Stomach (tissue), 9 donors: ENCODE results near the gene HILPDA. TPM values are rescaled to one million over a fixed set of nuclear protein-coding genes. Genes with fewer than 3 reads are reported as not detected.

Source experiments
- DNase-seq, 2 donors: peaks; one replicate each; pipeline versions ENCODE4 v3.0.0 to v3.0.0-alpha.2; 2013 to 2019
- H3K27ac ChIP-seq, 5 donors: fragments of 200-600 bp in 4 of 5; sonication (generic) in 4 of 5; one replicate each; pipeline ENCODE4 v1.5.1; 2013 to 2019; ENCODE audit warnings: mild to moderate bottlenecking in 1 of 5, moderate library complexity in 1 of 5
- H3K27me3 ChIP-seq, 3 donors: fragments of 200-600 bp; sonication (generic); one replicate each; pipeline ENCODE4 v1.5.1; 2017 to 2019; ENCODE audit warnings: mixed run types in 1 of 3
- H3K36me3 ChIP-seq, 4 donors: fragments of 200-600 bp; sonication (generic); 1 replicate in 3 of 4; 2 replicates in 1 of 4; pipeline ENCODE4 v1.5.1; 2016 to 2019
- H3K4me1 ChIP-seq, 4 donors: fragments of 200-600 bp; sonication (generic); one replicate each; pipeline ENCODE4 v1.5.1; 2016 to 2019
- H3K4me3 ChIP-seq, 4 donors: fragments of 200-600 bp; sonication (generic) in 3 of 4; one replicate each; pipeline ENCODE4 v1.5.1; 2016 to 2019; ENCODE audit warnings: mild to moderate bottlenecking in 1 of 4
- H3K9me3 ChIP-seq, 4 donors: fragments of 200-600 bp; sonication (generic); one replicate each; pipeline ENCODE4 v1.5.1; 2016 to 2019
- EP300 ChIP-seq: sonication (generic); formaldehyde crosslinking; IDR thresholded peaks from one replicate; pipeline ENCODE4 v1.6.1; 2017; ENCODE audit warnings: antibody characterized with exemption
- POLR2A ChIP-seq, 4 donors: fragments of 450-650 bp; IDR thresholded peaks; one replicate each; pipeline ENCODE4 v1.6.1; 2016; ENCODE audit warnings: antibody characterized with exemption in 4 of 4, control low read depth in 2 of 4, mild to moderate bottlenecking in 1 of 4, moderate library complexity in 1 of 4
- POLR2AphosphoS5 ChIP-seq, 3 donors: sonication (generic); formaldehyde crosslinking; IDR thresholded peaks; one replicate each; pipeline ENCODE4 v1.6.1; 2016; ENCODE audit warnings: antibody characterized with exemption in 3 of 3
- WGBS, 5 donors: extraction: QIAGEN DNeasy Blood & Tissue Kit in 3 of 5; methylation state at CpG; one replicate each; pipeline versions ENCODE4 v1.1.5 to v1.1.7; 2013 to 2018; 5-methylcytosine and 5-hydroxymethylcytosine counted together
- intact Hi-C: fragments of 100-400 bp; cut with DNase I; formaldehyde crosslinking; loops from one replicate; pipeline ENCODE4 v1.15.1; 2023; ENCODE audit warnings: low total_unique reads
- polyA plus RNA-seq, 3 donors: library from polyadenylated mRNA; stranded (reverse); fragments of 200-250 nt; gene quantifications; one replicate each; pipeline ENCODE4 v1.2.3, GENCODE V29; 2013
- total RNA-seq, 5 donors: library from RNA; depleted of rRNA; stranded (reverse); fragments of >200 nt; gene quantifications; one replicate each; pipeline versions ENCODE4 v1.1.0 to v1.2.3, GENCODE V29; 2014 to 2016
- TF ChIP-seq, protein P1 (sequence below), 7 experiments: fragments of 450-650 bp in 4 of 7; fragments of 200-600 bp in 3 of 7; sonication (generic) in 3 of 7; IDR thresholded peaks; one replicate each; pipeline ENCODE4 v1.5.1; 2016 to 2019; ENCODE audit warnings: antibody characterized with exemption in 7 of 7, control low read depth in 2 of 7, mild to moderate bottlenecking in 1 of 7
- donor health status: healthy with polysubstance abuse.
- donor health status: Bipolar disorder and iron deficiency.
- donor health status: healthy.

Gene HILPDA
- total and polyA plus RNA-seq, 8 donors = 0.45 to 38.2 (median 8.1) TPM; not detected in 1

DNA sequence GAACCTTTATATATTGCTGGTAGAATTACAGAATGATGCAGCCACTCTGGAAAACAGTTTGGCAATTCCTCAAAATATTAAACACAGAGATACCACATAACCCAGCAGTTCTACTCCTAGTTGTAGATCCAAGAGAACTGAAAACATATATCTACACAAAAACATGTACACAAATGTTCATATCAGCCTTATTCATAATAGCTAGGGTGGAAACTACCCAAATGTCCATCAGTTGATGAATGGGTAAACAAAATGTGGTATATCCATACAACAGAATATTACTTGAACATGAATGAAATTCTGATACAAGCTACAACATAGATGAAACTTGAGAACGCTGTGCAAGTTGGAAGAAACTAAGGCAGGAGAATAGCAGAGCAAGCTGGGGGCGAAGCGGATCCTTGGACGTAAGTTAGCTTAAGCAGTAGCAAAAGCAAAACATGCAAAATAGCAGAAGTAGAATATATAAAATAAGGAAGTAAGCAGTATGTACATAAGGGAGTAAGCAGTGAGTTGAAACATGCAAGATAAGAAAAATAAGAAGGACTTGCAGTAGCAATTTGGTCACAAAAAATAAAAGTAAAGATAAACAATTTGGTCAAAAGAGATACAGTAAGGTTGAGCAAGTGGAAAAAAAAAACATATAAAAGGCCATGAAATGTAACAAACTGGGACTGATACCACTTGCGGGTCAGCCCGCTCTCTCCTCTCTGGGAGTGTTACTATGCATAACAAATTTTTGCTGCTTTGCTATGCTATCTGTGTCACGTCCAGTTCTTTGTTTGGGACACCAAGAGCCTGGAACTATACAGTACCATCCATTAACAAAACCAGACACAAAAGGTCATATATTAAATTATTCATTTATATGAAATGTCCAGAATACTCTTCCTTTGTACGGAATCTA, 18.0 kb upstream of the HILPDA start:
- Histone ChIP-seq H3K9me3 (no peaks in the 10 kb centered on the region), H3K36me3 (no peaks in the 10 kb centered on the region), H3K4me3 (no peak overlapping the region), H3K27me3 (no peaks in the 10 kb centered on the region), H3K4me1 (peaks cover 0 to 23% (median 3%) of the 10 kb centered on the region in 4 donors), H3K27ac (no peak overlapping the region)
- intact Hi-C loops = no loop called here
- 72 to 87% (median 84%) methylated on average over 8 of the region's 8 CpGs for WGBS, 5 donors
- DNase-seq = no peak
- TF ChIP-seq EP300 (no peak), POLR2AphosphoS5 (IDR thresholded peaks at IDR 0.05) (no peak), POLR2A (IDR thresholded peaks at IDR 0.05) (no peak)
- TF ChIP-seq, protein P1, sequence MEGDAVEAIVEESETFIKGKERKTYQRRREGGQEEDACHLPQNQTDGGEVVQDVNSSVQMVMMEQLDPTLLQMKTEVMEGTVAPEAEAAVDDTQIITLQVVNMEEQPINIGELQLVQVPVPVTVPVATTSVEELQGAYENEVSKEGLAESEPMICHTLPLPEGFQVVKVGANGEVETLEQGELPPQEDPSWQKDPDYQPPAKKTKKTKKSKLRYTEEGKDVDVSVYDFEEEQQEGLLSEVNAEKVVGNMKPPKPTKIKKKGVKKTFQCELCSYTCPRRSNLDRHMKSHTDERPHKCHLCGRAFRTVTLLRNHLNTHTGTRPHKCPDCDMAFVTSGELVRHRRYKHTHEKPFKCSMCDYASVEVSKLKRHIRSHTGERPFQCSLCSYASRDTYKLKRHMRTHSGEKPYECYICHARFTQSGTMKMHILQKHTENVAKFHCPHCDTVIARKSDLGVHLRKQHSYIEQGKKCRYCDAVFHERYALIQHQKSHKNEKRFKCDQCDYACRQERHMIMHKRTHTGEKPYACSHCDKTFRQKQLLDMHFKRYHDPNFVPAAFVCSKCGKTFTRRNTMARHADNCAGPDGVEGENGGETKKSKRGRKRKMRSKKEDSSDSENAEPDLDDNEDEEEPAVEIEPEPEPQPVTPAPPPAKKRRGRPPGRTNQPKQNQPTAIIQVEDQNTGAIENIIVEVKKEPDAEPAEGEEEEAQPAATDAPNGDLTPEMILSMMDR (IDR thresholded peaks at IDR 0.05) = no peak

- DNase-seq = no peak
- no peak overlapping the region for H3K27ac ChIP-seq
- H3K27me3 ChIP-seq = no peaks in the 10 kb centered on the region
- intact Hi-C loops = no loop called here
- TF ChIP-seq POLR2A (IDR thresholded peaks at IDR 0.05) (no peak), POLR2AphosphoS5 (IDR thresholded peaks at IDR 0.05) (no peak), EP300 (no peak)
- TF ChIP-seq, protein P1 (IDR thresholded peaks at IDR 0.05) = no peak
- H3K9me3 ChIP-seq = no peaks in the 10 kb centered on the region
- peaks cover 7 to 19% (median 10%) of the 10 kb centered on the region in 4 donors for H3K4me1 ChIP-seq
- no peak overlapping the region for H3K4me3 ChIP-seq
- no peaks in the 10 kb centered on the region for H3K36me3 ChIP-seq
- 70 to 85% (median 82%) methylated on average over 3 of the region's 3 CpGs for WGBS, 5 donors
These were observed 13.3 kb upstream of the HILPDA start for GRCh38 chr7:128442356-128442755.

GRCh38 chr7:128443831-128444600, 11.7 kb upstream of the HILPDA start:
- H3K27ac ChIP-seq = peak overlapping the region; percentile 5 to 80 (median 55)

DNA sequence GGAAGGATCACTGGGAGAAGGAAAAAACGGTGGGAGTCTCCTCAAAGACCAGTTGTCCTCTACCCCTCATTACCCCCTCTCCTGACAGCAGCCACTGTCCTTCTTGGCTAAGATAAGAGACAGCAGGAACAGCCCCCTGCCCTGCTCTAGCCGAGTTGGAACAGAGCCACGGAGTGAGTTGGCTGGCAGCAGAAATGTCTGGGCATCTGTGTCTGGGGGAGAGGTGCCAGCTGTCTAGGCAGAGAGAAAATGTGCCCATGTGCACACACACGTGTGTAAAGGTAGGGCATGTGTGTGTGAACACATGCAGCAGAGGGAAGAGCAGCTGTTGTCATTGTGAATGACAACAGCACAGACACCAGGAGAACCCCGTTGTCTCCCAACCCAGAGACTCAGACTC, 9.4 kb upstream of the HILPDA start:
- DNase-seq = peak in 1 of 2 donors; percentile 49
- TF ChIP-seq EP300 = no peak
- no peak for TF ChIP-seq POLR2AphosphoS5 (IDR thresholded peaks at IDR 0.05)
- TF ChIP-seq, protein P1 (IDR thresholded peaks at IDR 0.05) = no peak
- no peaks in the 10 kb centered on the region for H3K27me3 ChIP-seq
- H3K27ac ChIP-seq = no peak overlapping the region
- no peak overlapping the region for H3K4me3 ChIP-seq
- 42 to 61% (median 58%) methylated on average over 5 of the region's 5 CpGs for WGBS, 5 donors
- intact Hi-C loops = no loop called here
- peaks cover 7 to 11% (median 10%) of the 10 kb centered on the region in 4 donors for H3K4me1 ChIP-seq
- H3K9me3 ChIP-seq = no peaks in the 10 kb centered on the region
- H3K36me3 ChIP-seq = no peaks in the 10 kb centered on the region

More at GRCh38 chr7:128443831-128444600, 11.7 kb upstream of the HILPDA start:
- peak; percentile 53 to 80 for DNase-seq
- no peaks in the 10 kb centered on the region for H3K36me3 ChIP-seq
- TF ChIP-seq EP300 (no peak), POLR2AphosphoS5 (IDR thresholded peaks at IDR 0.05) (no peak), POLR2A (IDR thresholded peaks at IDR 0.05) (no peak)
- TF ChIP-seq, protein P1 (IDR thresholded peaks at IDR 0.05) = no peak
- intact Hi-C loops = no loop called here
- H3K4me1 ChIP-seq = peaks cover 7 to 11% (median 10%) of the 10 kb centered on the region in 4 donors
- H3K9me3 ChIP-seq = no peaks in the 10 kb centered on the region
- H3K4me3 ChIP-seq = no peak overlapping the region
- WGBS, 5 donors = 35 to 56% (median 51%) methylated on average over 6 to 7 of the region's 7 CpGs
- no peaks in the 10 kb centered on the region for H3K27me3 ChIP-seq
